Endothelial cell of umbilical vein (primary cell): ENCODE data around the gene TFAM. TPM values are rescaled to one million over a fixed set of nuclear protein-coding genes. Genes with fewer than 3 reads are reported as not detected.

Source experiments
- BruUV-seq: library from RNA; stranded (reverse); fragments of 400-500 nt; replicated peaks from 2 replicates; lab custom pipeline; 2021; lab: Mats Ljungman, UMichigan
- CTCF ChIA-PET: fragments of 300-600, 350-600 bp; sonication (Branson Sonifier 250); formaldehyde crosslinking; loops from one replicate; lab custom pipeline; 2021; ENCODE audit warnings: antibody characterized with exemption, inconsistent platforms; lab: Charles Lee
- POLR2A ChIA-PET: fragments of 300-600, 350-600 bp; sonication (Branson Sonifier 250); formaldehyde crosslinking; loops from one replicate; lab custom pipeline; 2021; ENCODE audit warnings: antibody characterized with exemption, inconsistent platforms; lab: Charles Lee
- DNase-seq: peaks from one replicate; pipeline ENCODE4 v3.0.0-alpha.2; 2011; ENCODE audit warnings: low read depth, low spot score
- FAIRE-seq: peaks from 2 replicates; lab custom pipeline; 2011; peaks lifted over from hg19 to GRCh38; lab: Jason Lieb, UNC
- H2AFZ ChIP-seq: 2 replicates; pipeline ENCODE4 v1.6.0; 2012; ENCODE audit warnings: low read depth, low read length, control low read depth, inconsistent platforms
- H3K27ac ChIP-seq: 2 replicates; pipeline ENCODE4 v1.5.1; 2011; ENCODE audit warnings: low read depth, mild to moderate bottlenecking, control low read depth, low read length, moderate library complexity; ENCODE audit not compliant: insufficient read depth
- H3K27me3 ChIP-seq, 2 experiments: 2 replicates each; pipeline versions ENCODE4 v1.6.0 to v1.6.1; 2011; ENCODE audit warnings: low read length in 2 of 2, mixed read lengths in 1 of 2; ENCODE audit not compliant: control insufficient read depth in 2 of 2, insufficient read depth in 2 of 2
- H3K36me3 ChIP-seq, 2 experiments: 2 replicates in 1 of 2; 3 replicates in 1 of 2; pipeline ENCODE4 v1.5.1; 2011; ENCODE audit warnings: low read length in 2 of 2, mild to moderate bottlenecking in 1 of 2, moderate library complexity in 1 of 2; ENCODE audit not compliant: control insufficient read depth in 2 of 2, insufficient read depth in 2 of 2; ENCODE audit errors: extremely low read depth in 1 of 2
- H3K4me1 ChIP-seq: 3 replicates; pipeline ENCODE4 v1.5.1; 2011; ENCODE audit warnings: mild to moderate bottlenecking, low read length; ENCODE audit not compliant: control insufficient read depth, insufficient read depth; ENCODE audit errors: extremely low read depth
- H3K4me2 ChIP-seq: 2 replicates; pipeline ENCODE4 v1.6.1; 2011; ENCODE audit warnings: low read length, control low read depth, mixed read lengths; ENCODE audit not compliant: insufficient read depth
- H3K4me3 ChIP-seq, 3 experiments: fragments of 200-600 bp in 1 of 3; sonication (generic), shearing (Covaris generic) in 1 of 3; replicated peaks in 1 of 3; 2 replicates each; pipeline ENCODE4 v1.5.1; 2011 to 2016; ENCODE audit warnings: control low read depth in 3 of 3, low read length in 3 of 3, mild to moderate bottlenecking in 2 of 3, inconsistent platforms in 1 of 3, low read depth in 1 of 3, moderate library complexity in 1 of 3; ENCODE audit not compliant: insufficient read depth in 1 of 3
- H3K79me2 ChIP-seq: 2 replicates; pipeline ENCODE4 v1.6.0; 2012; ENCODE audit warnings: low read length, inconsistent platforms; ENCODE audit not compliant: control insufficient read depth, insufficient read depth
- H3K9ac ChIP-seq: replicated peaks from 2 replicates; pipeline ENCODE3; 2011; ENCODE audit warnings: low read length, control low read depth; ENCODE audit not compliant: insufficient read depth; ENCODE audit errors: extremely low read depth
- H3K9me1 ChIP-seq: replicated peaks from 3 replicates; pipeline ENCODE4 v1.6.0; 2011; ENCODE audit warnings: mild to moderate bottlenecking, low read length; ENCODE audit not compliant: control insufficient read depth, insufficient read depth; ENCODE audit errors: extremely low read depth
- H3K9me3 ChIP-seq: replicated peaks from 2 replicates; pipeline ENCODE4 v1.5.1; 2012; ENCODE audit warnings: low read length, inconsistent platforms; ENCODE audit not compliant: control insufficient read depth, insufficient read depth
- H4K20me1 ChIP-seq: replicated peaks from 2 replicates; pipeline ENCODE3; 2011; ENCODE audit warnings: mild to moderate bottlenecking, low read length; ENCODE audit not compliant: control insufficient read depth, insufficient read depth; ENCODE audit errors: extremely low read depth
- CTCF ChIP-seq, 2 donors: IDR thresholded peaks; 1 replicate in 1 of 2; 2 replicates in 1 of 2; pipeline ENCODE4 v1.5.1; 2011; ENCODE audit warnings: low read length in 2 of 2, mild to moderate bottlenecking in 2 of 2, moderate library complexity in 2 of 2, control low read depth in 1 of 2, inconsistent platforms in 1 of 2, low read depth in 1 of 2; ENCODE audit not compliant: insufficient read depth in 1 of 2; ENCODE audit errors: extremely low read depth in 1 of 2
- EZH2 ChIP-seq: IDR thresholded peaks from 2 replicates; pipeline ENCODE4 v1.6.1; 2012; ENCODE audit warnings: borderline replicate concordance, low read depth, mild to moderate bottlenecking, moderate library complexity, low read length, inconsistent platforms; ENCODE audit not compliant: severe bottlenecking
- FOS ChIP-seq: IDR thresholded peaks from 2 replicates; pipeline ENCODE4 v1.6.1; 2011; ENCODE audit warnings: mild to moderate bottlenecking, low read length, moderate library complexity, borderline replicate concordance; ENCODE audit not compliant: insufficient read depth
- GATA2 ChIP-seq: IDR thresholded peaks from 2 replicates; pipeline ENCODE4 v1.7.0; 2011; ENCODE audit warnings: low read depth, mild to moderate bottlenecking, moderate library complexity, mixed read lengths, low read length; ENCODE audit not compliant: insufficient read length, insufficient read depth
- JUN ChIP-seq: IDR thresholded peaks from 2 replicates; pipeline ENCODE4 v1.6.1; 2011; ENCODE audit warnings: borderline replicate concordance, low read depth; ENCODE audit not compliant: insufficient read length, insufficient read depth
- MAX ChIP-seq: IDR thresholded peaks from 2 replicates; pipeline ENCODE4 v1.6.1; 2011; ENCODE audit not compliant: insufficient read depth, insufficient read length
- MYC ChIP-seq: IDR thresholded peaks from one replicate; pipeline ENCODE4 v1.6.1; 2011; ENCODE audit warnings: mild to moderate bottlenecking, low read depth, low read length
- POLR2A ChIP-seq: IDR thresholded peaks from 2 replicates; pipeline ENCODE4 v1.6.1; 2012; ENCODE audit warnings: low read depth, mild to moderate bottlenecking, control low read depth, low read length
- POLR2AphosphoS5 ChIP-seq: IDR thresholded peaks from 2 replicates; pipeline ENCODE4 v1.6.1; 2012; ENCODE audit warnings: low read depth, mild to moderate bottlenecking, control low read depth, low read length, moderate library complexity; ENCODE audit not compliant: insufficient read depth
- dilution Hi-C: fragments of 300-500 bp; cut with MboI; formaldehyde crosslinking; loops from one replicate; pipeline ENCODE4 v1.15.0; 2019; ENCODE audit warnings: low sequenced_read_pairs; ENCODE audit not compliant: extremely low pct_ligation_motif_present
- intact Hi-C: fragments of 100-400 bp; cut with micrococcal nuclease; formaldehyde crosslinking; loops from one replicate; pipeline ENCODE4 v1.10.0; 2022
- polyA plus RNA-seq, 4 experiments: library from polyadenylated mRNA; depleted of rRNA in 3 of 4; stranded (reverse) in 3 of 4; unstranded in 1 of 4; fragments of >200 nt; gene quantifications; 2 replicates each; pipeline versions ENCODE4 v1.2.1 to v1.2.3, GENCODE V29; 2011 to 2012; ENCODE audit warnings: missing spikeins in 1 of 4
- total RNA-seq: library from RNA; stranded (reverse); gene quantifications from 2 replicates; pipeline ENCODE4 v1.2.3, GENCODE V29; 2021

Gene TFAM
- total and polyA plus RNA-seq, 2 donors (not counting 3 experiments of a cell fraction or from before 2014, with no cell fraction given): 21.3 to 45.1 TPM

- intact Hi-C loops: no loop called here
- H4K20me1 ChIP-seq: no peaks in the 10 kb centered on the region
- H3K27ac ChIP-seq: no peak overlapping the region
- no peaks in the 10 kb centered on the region for H3K9me3 ChIP-seq
- H3K9ac ChIP-seq: no peak overlapping the region
- dilution Hi-C loops: no loop called here
- H3K4me1 ChIP-seq: peaks cover 8% of the 10 kb centered on the region
- ChIA-PET POLR2A (no interaction called here), CTCF (interaction anchor here (0.9 kb wide), 1 partner anchor 42 kb away, joined by 3 read pairs; no protein-coding TSS in a partner anchor)
- H3K4me3 ChIP-seq: no peak overlapping the region
- peaks cover 2 to 8% of the 10 kb centered on the region in 2 experiments for H3K27me3 ChIP-seq
- no peak overlapping the region for H2AFZ ChIP-seq
- no peak overlapping the region for H3K4me2 ChIP-seq
- H3K36me3 ChIP-seq: no peaks in the 10 kb centered on the region
- FAIRE-seq (no peak), DNase-seq (no peak)
- no peaks in the 10 kb centered on the region for H3K79me2 ChIP-seq
- H3K9me1 ChIP-seq: no peaks in the 10 kb centered on the region
- TF ChIP-seq GATA2: no peak
- TF ChIP-seq MYC: no peak
- no peak for TF ChIP-seq FOS
- no peak for TF ChIP-seq POLR2A
- no peak for TF ChIP-seq POLR2AphosphoS5
- no peak for TF ChIP-seq CTCF (IDR thresholded peaks at IDR 0.05; ENCODE audit: extremely low read depth in 1 of 2, insufficient read depth in 1 of 2, low read depth in 1 of 2, low read length in 2 of 2)
- no peak for TF ChIP-seq JUN
- no peak for TF ChIP-seq MAX
- TF ChIP-seq EZH2: no peak
- BruUV-seq: no TSS peak
Observed at GRCh38 chr10:58433571-58433970, 48.4 kb downstream of the TFAM start.
